GM12801 (cell line): ENCODE results near the gene SMDT1.

Experiments
- TF ChIP-seq, protein P1 (sequence below): IDR thresholded peaks from one replicate; pipeline ENCODE4 v1.5.1; 2011; ENCODE audit warnings: control low read depth; ENCODE audit not compliant: insufficient read length; ENCODE audit errors: extremely low read depth

Gene SMDT1

GRCh38 chr22:42066937-42067336 is 12.6 kb upstream of the SMDT1 start:
- TF ChIP-seq, protein P1, sequence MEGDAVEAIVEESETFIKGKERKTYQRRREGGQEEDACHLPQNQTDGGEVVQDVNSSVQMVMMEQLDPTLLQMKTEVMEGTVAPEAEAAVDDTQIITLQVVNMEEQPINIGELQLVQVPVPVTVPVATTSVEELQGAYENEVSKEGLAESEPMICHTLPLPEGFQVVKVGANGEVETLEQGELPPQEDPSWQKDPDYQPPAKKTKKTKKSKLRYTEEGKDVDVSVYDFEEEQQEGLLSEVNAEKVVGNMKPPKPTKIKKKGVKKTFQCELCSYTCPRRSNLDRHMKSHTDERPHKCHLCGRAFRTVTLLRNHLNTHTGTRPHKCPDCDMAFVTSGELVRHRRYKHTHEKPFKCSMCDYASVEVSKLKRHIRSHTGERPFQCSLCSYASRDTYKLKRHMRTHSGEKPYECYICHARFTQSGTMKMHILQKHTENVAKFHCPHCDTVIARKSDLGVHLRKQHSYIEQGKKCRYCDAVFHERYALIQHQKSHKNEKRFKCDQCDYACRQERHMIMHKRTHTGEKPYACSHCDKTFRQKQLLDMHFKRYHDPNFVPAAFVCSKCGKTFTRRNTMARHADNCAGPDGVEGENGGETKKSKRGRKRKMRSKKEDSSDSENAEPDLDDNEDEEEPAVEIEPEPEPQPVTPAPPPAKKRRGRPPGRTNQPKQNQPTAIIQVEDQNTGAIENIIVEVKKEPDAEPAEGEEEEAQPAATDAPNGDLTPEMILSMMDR = no peak

DNA sequence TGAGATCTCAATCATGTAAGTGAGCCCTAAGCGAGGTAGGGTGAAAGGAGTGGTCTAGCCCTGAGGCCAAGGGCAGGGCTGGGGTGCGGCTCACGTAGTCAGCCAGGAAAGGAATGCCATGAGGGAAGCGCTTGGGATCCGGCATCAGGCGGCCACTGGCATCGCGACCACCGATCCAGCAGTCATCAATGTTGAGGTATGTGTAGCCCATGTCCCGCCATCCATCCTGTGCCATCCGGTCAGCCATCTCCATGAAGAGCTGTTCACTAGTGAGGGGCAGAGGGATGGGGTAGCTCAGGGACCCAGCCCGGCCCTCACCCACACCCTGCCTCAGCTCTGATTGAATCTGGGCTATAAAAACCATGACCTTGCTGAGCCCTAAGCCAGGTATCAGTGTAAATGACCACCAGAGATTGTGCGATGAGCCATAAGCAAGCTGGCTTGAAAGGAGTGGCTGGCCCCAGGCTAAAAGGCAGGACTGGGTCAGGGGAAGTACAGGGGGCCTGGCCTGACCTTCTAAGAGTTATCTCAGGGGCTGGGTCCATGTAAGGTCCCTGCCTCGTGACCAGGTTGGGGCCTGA is 11.7 kb upstream of the SMDT1 start:
- TF ChIP-seq, protein P1 = no peak

DNA sequence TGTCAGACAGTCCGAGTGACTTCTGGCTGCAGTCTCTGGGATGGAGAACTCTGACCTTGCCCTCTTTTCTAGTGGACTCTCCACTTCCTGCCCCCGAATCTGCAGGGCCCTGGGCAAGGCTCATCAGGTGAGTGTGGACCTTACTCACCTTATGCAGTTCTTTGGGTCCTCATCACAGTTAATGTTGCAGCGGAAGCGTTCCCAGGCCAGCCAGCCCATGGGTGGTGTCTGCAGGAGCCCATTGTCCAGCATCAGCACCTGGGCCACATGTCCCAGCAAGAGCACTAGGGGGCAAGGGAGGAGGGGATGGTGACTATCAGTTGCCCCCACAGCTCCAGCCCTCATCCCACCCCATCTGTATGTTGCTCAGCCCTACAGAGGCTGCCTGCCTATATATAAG is 11.2 kb upstream of the SMDT1 start:
- TF ChIP-seq, protein P1 = no peak

DNA sequence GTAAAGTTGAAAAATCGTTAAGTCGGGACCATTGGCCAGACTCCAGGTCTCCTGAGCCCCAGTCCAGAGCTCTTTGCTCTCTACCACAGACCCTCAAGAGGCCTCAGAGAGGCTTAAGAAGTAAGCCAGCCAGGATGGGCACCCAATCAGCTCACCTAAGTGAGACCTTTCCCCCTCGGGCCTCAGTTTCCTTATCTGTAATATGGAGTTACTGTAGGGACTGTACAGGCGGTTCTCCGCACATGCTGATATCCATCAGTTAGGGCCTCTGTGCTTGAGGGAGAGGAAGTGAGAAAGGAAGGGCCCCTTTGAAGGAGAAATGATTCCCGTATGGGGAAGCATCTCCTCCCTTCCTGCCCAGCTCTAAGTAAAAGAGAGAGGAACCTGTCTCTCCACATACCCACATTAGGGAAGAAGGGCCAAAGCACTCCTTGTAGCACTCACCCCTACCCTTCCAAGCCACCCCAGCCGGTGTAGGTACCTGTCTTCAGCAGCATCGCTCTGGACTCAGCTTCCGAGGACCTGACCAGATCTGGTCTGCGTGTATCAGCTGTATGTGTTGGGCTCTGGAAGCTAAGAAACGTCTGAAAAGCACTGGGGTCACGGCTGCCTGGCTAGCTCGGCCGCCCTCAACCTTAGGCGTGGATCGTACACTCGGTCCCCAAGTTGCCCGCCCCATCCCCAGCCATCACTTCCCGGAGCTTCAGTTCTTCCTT is 9.5 kb upstream of the SMDT1 start:
- TF ChIP-seq, protein P1 = no peak

DNA sequence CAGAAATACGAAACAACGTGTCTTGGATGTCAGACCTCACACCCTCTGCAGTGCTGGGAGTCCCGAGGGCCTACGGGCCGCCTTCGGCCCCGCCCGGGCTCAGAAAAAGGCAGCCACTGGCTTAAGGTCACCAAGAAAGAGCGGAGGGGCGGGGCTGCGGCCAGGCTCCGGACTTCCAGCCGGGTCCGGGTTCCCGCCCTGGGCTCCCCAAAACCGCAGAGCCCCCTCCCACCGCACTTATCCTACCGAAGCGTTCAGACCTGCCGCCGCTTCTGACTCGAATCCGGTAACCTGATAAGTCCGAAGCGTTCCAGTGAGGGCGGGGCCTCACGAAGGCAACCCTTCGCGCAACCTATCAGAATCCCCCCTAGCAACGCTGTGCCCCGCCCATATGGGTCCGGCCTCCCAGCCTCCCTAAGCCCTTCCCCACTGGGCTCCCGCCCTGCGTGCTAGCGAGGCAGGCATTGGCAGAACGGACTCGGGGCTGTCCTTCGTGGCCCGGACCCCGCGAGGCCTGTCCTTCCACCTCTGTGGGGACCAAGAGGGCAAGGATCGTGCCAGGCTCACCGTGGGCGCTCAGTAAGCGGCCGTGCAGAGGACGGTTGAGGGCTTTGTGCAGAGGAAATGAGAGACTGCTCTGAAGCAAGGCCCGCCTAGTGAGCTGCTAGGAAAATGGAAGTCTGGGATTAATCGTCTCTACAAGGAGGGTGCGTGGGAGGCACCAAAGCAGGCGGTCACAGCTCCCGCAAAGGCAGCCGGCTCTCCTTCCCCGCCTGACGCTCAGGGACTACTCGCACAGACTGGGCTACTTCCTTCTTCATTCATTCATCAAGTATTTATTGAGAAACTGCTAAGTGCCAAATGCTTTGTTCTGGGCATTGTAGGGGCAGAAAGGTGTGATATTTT is 8.7 kb upstream of the SMDT1 start, which contains the start of gene NAGA:
TSS of gene NAGA (minus strand) at position 296 of the 906 bp plus-strand sequence. CDS start 515 bp downstream, outside the sequence.
- TF ChIP-seq, protein P1 = no peak

DNA sequence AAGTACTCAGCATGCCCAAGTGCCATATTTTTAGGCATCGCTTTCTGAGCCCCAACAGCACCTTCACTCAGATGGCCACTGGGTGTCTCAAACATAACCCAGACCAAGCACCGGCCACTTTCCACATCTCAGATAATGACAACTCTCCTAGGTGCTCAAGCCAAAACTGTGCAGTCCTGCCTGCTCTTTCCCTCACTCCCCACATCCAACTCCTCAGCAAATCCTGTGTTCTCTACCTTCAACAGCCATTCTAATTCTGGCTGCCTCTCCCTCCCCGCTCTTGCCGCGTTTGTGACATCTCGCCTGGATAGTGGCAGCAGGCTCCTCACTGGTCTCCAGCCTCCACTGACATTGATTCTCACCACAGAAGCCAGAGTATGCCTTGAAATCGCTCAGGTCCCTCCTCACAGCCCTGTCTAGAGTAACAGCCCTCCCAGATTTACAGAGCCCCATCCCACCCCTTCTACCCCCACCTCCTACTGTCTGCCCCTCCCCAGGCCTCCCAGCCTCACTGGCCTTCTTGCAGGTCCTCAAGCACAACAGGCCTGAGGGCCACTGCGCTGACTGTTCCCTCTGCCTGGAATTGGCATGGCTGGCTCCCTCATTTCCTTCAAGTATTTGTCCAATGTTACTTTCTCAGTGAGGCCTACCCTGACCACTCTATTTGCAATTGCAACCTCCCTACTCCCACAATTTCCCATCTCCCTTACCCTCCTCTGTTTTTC is 6.7 kb upstream of the SMDT1 start:
- TF ChIP-seq, protein P1 = no peak
